H1 (cell line): ENCODE results near the gene UBR3. TPM values are rescaled to one million over a fixed set of nuclear protein-coding genes. Genes with fewer than 3 reads are reported as not detected.

Experiments
- CTCF ChIA-PET: fragments of 300-600 bp; sonication (Branson Sonifier 250); formaldehyde crosslinking; loops from one replicate; lab custom pipeline; 2021; ENCODE audit not compliant: partially characterized antibody; lab: Charles Lee
- POLR2A ChIA-PET: fragments of 300-600 bp; sonication (Branson Sonifier 250); formaldehyde crosslinking; loops from one replicate; lab custom pipeline; 2021; ENCODE audit warnings: inconsistent platforms; ENCODE audit not compliant: partially characterized antibody; lab: Charles Lee
- DNase-seq, 2 experiments: peaks; one replicate each; pipeline versions ENCODE4 v3.0.0 to v3.0.0-alpha.2; 2010 to 2022; ENCODE audit warnings: low spot score in 2 of 2, low read depth in 1 of 2, mixed read lengths in 1 of 2
- FAIRE-seq: peaks from 2 replicates; lab custom pipeline; 2011; peaks lifted over from hg19 to GRCh38; lab: Jason Lieb, UNC
- H2AFZ ChIP-seq: 2 replicates; pipeline ENCODE4 v1.8.1; 2012; ENCODE audit warnings: low read length, inconsistent platforms
- H2AK5ac ChIP-seq: 2 replicates; pipeline ENCODE4 v1.6.1; 2013; ENCODE audit warnings: low read depth, low read length
- H2BK120ac ChIP-seq: replicated peaks from 2 replicates; pipeline ENCODE3; 2013; ENCODE audit warnings: low read depth, low read length, inconsistent platforms
- H2BK12ac ChIP-seq: 2 replicates; pipeline ENCODE4 v1.6.1; 2013; ENCODE audit warnings: low read depth, low read length
- H2BK15ac ChIP-seq: 2 replicates; pipeline ENCODE4 v1.6.1; 2013; ENCODE audit warnings: low read length
- H2BK20ac ChIP-seq: 2 replicates; pipeline ENCODE4 v1.6.1; 2013; ENCODE audit warnings: low read length
- H2BK5ac ChIP-seq: 2 replicates; pipeline ENCODE4 v1.6.1; 2013; ENCODE audit warnings: low read depth, low read length
- H3K14ac ChIP-seq: 2 replicates; pipeline ENCODE4 v1.6.1; 2013; ENCODE audit warnings: inconsistent platforms; ENCODE audit not compliant: insufficient read length
- H3K18ac ChIP-seq: 2 replicates; pipeline ENCODE4 v1.6.1; 2013; ENCODE audit warnings: low read length; ENCODE audit errors: extremely low read depth
- H3K23ac ChIP-seq: 2 replicates; pipeline ENCODE4 v1.6.1; 2013; ENCODE audit warnings: inconsistent platforms; ENCODE audit not compliant: insufficient read length
- H3K23me2 ChIP-seq: 2 replicates; pipeline ENCODE4 v1.6.1; 2013; ENCODE audit warnings: low read depth, low read length
- H3K27ac ChIP-seq: 2 replicates; pipeline ENCODE4 v1.6.1; 2011; ENCODE audit warnings: low read depth, low read length, inconsistent platforms
- H3K27me3 ChIP-seq, 4 experiments: replicated peaks in 1 of 4; 1 replicate in 1 of 4; 2 replicates in 3 of 4; pipeline versions ENCODE4 v1.6.1 to v1.8.1; 2011 to 2013; ENCODE audit warnings: low read length in 3 of 4, mild to moderate bottlenecking in 3 of 4, inconsistent platforms in 2 of 4, mixed read lengths in 2 of 4, moderate library complexity in 1 of 4; ENCODE audit not compliant: control insufficient read depth in 3 of 4, insufficient read depth in 3 of 4; ENCODE audit errors: extremely low read depth in 1 of 4
- H3K36me3 ChIP-seq, 4 experiments: 2 replicates each; pipeline versions ENCODE4 v1.6.1 to v1.8.1; 2011 to 2013; ENCODE audit warnings: mild to moderate bottlenecking in 4 of 4, low read length in 3 of 4, moderate library complexity in 2 of 4, control low read depth in 1 of 4, inconsistent platforms in 1 of 4; ENCODE audit not compliant: insufficient read depth in 4 of 4, control insufficient read depth in 2 of 4
- H3K4ac ChIP-seq: replicated peaks from 2 replicates; pipeline ENCODE3; 2013; ENCODE audit warnings: low read length, low read depth, mixed read lengths, inconsistent platforms; ENCODE audit not compliant: insufficient read length
- H3K4me1 ChIP-seq, 4 experiments: replicated peaks in 1 of 4; 1 replicate in 1 of 4; 2 replicates in 3 of 4; pipeline versions ENCODE4 v1.6.1 to v1.8.1; 2011 to 2013; ENCODE audit warnings: low read length in 3 of 4, inconsistent platforms in 2 of 4, mixed read lengths in 1 of 4; ENCODE audit not compliant: insufficient read depth in 4 of 4, control insufficient read depth in 3 of 4
- H3K4me2 ChIP-seq, 2 experiments: 2 replicates each; pipeline versions ENCODE4 v1.6.1 to v1.8.1; 2011 to 2013; ENCODE audit warnings: low read depth in 2 of 2, low read length in 2 of 2, control low read depth in 1 of 2, inconsistent platforms in 1 of 2, mild to moderate bottlenecking in 1 of 2; ENCODE audit not compliant: insufficient read depth in 1 of 2
- H3K4me3 ChIP-seq, 4 experiments: fragments of 200-600, 300-600 bp in 1 of 4; sonication (generic), shearing (Covaris generic), sonication (Bioruptor Twin) in 1 of 4; 2 replicates each; pipeline versions ENCODE4 v1.5.1 to v1.8.1; 2011 to 2016; ENCODE audit warnings: low read length in 4 of 4, low read depth in 3 of 4, control low read depth in 2 of 4, inconsistent platforms in 2 of 4, mild to moderate bottlenecking in 2 of 4, mixed read lengths in 1 of 4, moderate library complexity in 1 of 4; ENCODE audit not compliant: insufficient read depth in 2 of 4; ENCODE audit errors: extremely low read depth in 1 of 4
- H3K56ac ChIP-seq: replicated peaks from 2 replicates; pipeline ENCODE3; 2013; ENCODE audit warnings: low read depth, mild to moderate bottlenecking, mixed read lengths, low read length, inconsistent platforms; ENCODE audit not compliant: insufficient read length
- H3K79me1 ChIP-seq: 2 replicates; pipeline ENCODE4 v1.6.1; 2013; ENCODE audit warnings: low read depth, low read length, control low read depth
- H3K79me2 ChIP-seq, 2 experiments: 2 replicates each; pipeline versions ENCODE4 v1.6.1 to v1.8.1; 2012 to 2013; ENCODE audit warnings: low read length in 2 of 2, mild to moderate bottlenecking in 2 of 2, inconsistent platforms in 1 of 2; ENCODE audit not compliant: insufficient read depth in 2 of 2, control insufficient read depth in 1 of 2
- H3K9ac ChIP-seq, 4 experiments: replicated peaks in 1 of 4; 1 replicate in 1 of 4; 2 replicates in 3 of 4; pipeline versions ENCODE4 v1.6.1 to v1.8.1; 2011 to 2013; ENCODE audit warnings: low read depth in 3 of 4, low read length in 3 of 4, control low read depth in 2 of 4, mild to moderate bottlenecking in 2 of 4, moderate library complexity in 2 of 4, inconsistent platforms in 1 of 4; ENCODE audit errors: extremely low read depth in 1 of 4
- H3K9me3 ChIP-seq, 2 experiments: 2 replicates each; pipeline versions ENCODE4 v1.6.1 to v1.8.1; 2012 to 2013; ENCODE audit warnings: mild to moderate bottlenecking in 2 of 2, moderate library complexity in 2 of 2, control low read depth in 1 of 2, inconsistent platforms in 1 of 2, low read depth in 1 of 2, low read length in 1 of 2, mixed read lengths in 1 of 2; ENCODE audit not compliant: insufficient read depth in 2 of 2
- H4K20me1 ChIP-seq, 2 experiments: replicated peaks in 1 of 2; 2 replicates each; pipeline versions ENCODE3 to v1.8.1; 2011 to 2013; ENCODE audit warnings: inconsistent platforms in 2 of 2, low read length in 2 of 2, mild to moderate bottlenecking in 1 of 2; ENCODE audit not compliant: insufficient read depth in 2 of 2, control insufficient read depth in 1 of 2
- H4K5ac ChIP-seq: 2 replicates; pipeline ENCODE4 v1.6.1; 2013; ENCODE audit warnings: low read length, low read depth, mixed read lengths, inconsistent platforms; ENCODE audit not compliant: insufficient read length
- H4K8ac ChIP-seq: 2 replicates; pipeline ENCODE4 v1.8.0; 2013; ENCODE audit warnings: mild to moderate bottlenecking, moderate library complexity, low read length, inconsistent platforms; ENCODE audit not compliant: insufficient read depth; ENCODE audit errors: extremely low read depth
- H4K91ac ChIP-seq: replicated peaks from 2 replicates; pipeline ENCODE3; 2013; ENCODE audit warnings: low read length, mixed read lengths, inconsistent platforms; ENCODE audit not compliant: insufficient read length
- BRCA1 ChIP-seq: IDR thresholded peaks from 2 replicates; pipeline ENCODE4 v1.6.1; 2012; ENCODE audit warnings: low read depth, low read length, improper control_type of control experiment
- CBX8 ChIP-seq: fragments of 300-800, 300-1000 bp; sonication (generic); IDR thresholded peaks from 2 replicates; pipeline ENCODE4 v1.7.1; 2016; ENCODE audit warnings: low read depth, low read length, borderline replicate concordance
- CHD2 ChIP-seq: IDR thresholded peaks from 2 replicates; pipeline ENCODE4 v1.6.1; 2012; ENCODE audit warnings: low read length, improper control_type of control experiment
- EP300 ChIP-seq, 2 experiments: IDR thresholded peaks; 1 replicate in 1 of 2; 2 replicates in 1 of 2; pipeline ENCODE4 v1.6.1; 2011 to 2012; ENCODE audit warnings: low read depth in 2 of 2, low read length in 2 of 2, mild to moderate bottlenecking in 2 of 2, borderline replicate concordance in 1 of 2, inconsistent platforms in 1 of 2, moderate library complexity in 1 of 2
- KDM4A ChIP-seq: IDR thresholded peaks from one replicate; pipeline ENCODE4 v1.7.1; 2012; ENCODE audit warnings: low read depth, mild to moderate bottlenecking, moderate library complexity, low read length, inconsistent platforms; ENCODE audit not compliant: severe bottlenecking
- NRF1 ChIP-seq: IDR thresholded peaks from 2 replicates; pipeline ENCODE4 v1.6.1; 2011; ENCODE audit warnings: mild to moderate bottlenecking, low read depth, low read length, improper control_type of control experiment
- YY1 ChIP-seq: IDR thresholded peaks from 2 replicates; pipeline ENCODE4 v1.6.1; 2011; ENCODE audit warnings: low read depth, mild to moderate bottlenecking, low read length
- WGBS, 2 experiments: shearing (Covaris generic) in 1 of 2; methylation state at CpG; one replicate each; pipeline versions ENCODE4 v1.1.6 to v1.1.7; 2013 to 2015; ENCODE audit warnings: low lambda C conversion rate in 2 of 2, mixed read lengths in 2 of 2, inconsistent platforms in 1 of 2, low coverage in 1 of 2, missing lambda C conversion rate in 1 of 2; ENCODE audit not compliant: insufficient replicate concordance in 2 of 2, insufficient coverage in 1 of 2, insufficient read length in 1 of 2; ENCODE audit errors: extremely low coverage in 1 of 2, missing lambda C conversion rate in 1 of 2; 5-methylcytosine and 5-hydroxymethylcytosine counted together
- polyA plus RNA-seq, 7 experiments: library from polyadenylated mRNA; depleted of rRNA in 3 of 7; stranded (reverse) in 5 of 7; unstranded in 2 of 7; fragments of >200 nt in 5 of 7; fragments of 200-250 nt in 2 of 7; gene quantifications; 1 replicate in 5 of 7; 2 replicates in 1 of 7; 4 replicates in 1 of 7; pipeline versions ENCODE4 v1.2.1 to v1.2.3, GENCODE V29; 2011 to 2013; ENCODE audit warnings: missing spikeins in 2 of 7, mixed read lengths in 2 of 7
- total RNA-seq: library from RNA; stranded (reverse); fragmentation: NEBNext Ultra II Directional; extraction: Animal tissue kit (Norgen Biotek cat#: 25700); gene quantifications from 2 replicates; pipeline ENCODE4 v1.2.1, GENCODE V29; 2021

The UBR3 gene
- total and polyA plus RNA-seq, 2 of the 8 experiments (the other 6 are each of a cell fraction or from before 2014, with no cell fraction given), result 3.7 to 17.7 TPM

- H4K8ac ChIP-seq, result no peak overlapping the region
- H2BK15ac ChIP-seq, result no peak overlapping the region
- FAIRE-seq (no peak), DNase-seq (no peak)
- no peak overlapping the region for H3K4me2 ChIP-seq
- H3K4me1 ChIP-seq, result no peaks in the 10 kb centered on the region
- no peak overlapping the region for H3K4ac ChIP-seq
- H2AK5ac ChIP-seq, result no peak overlapping the region
- no peak overlapping the region for H3K14ac ChIP-seq
- H3K23me2 ChIP-seq, result no peaks in the 10 kb centered on the region
- H2BK5ac ChIP-seq, result no peak overlapping the region
- H3K9me3 ChIP-seq, result no peaks in the 10 kb centered on the region
- no peak overlapping the region for H3K23ac ChIP-seq
- H4K91ac ChIP-seq, result no peak overlapping the region
- no peak overlapping the region for H2BK120ac ChIP-seq
- no peak overlapping the region for H4K5ac ChIP-seq
- H3K36me3 ChIP-seq, result peaks cover 0 to 3% (median 0%) of the 10 kb centered on the region in 4 experiments; a peak in 1 of 8 replicates
- H3K79me1 ChIP-seq, result no peaks in the 10 kb centered on the region
- TF ChIP-seq YY1, result no peak
- no peak for TF ChIP-seq EP300 (IDR thresholded peaks at IDR 0.05; ENCODE audit: borderline replicate concordance in 1 of 2, low read depth in 2 of 2, low read length in 2 of 2)
- TF ChIP-seq BRCA1, result no peak
- no peak for TF ChIP-seq NRF1
- no peak for TF ChIP-seq KDM4A
- TF ChIP-seq CBX8, result no peak
- TF ChIP-seq CHD2, result no peak
- no peak overlapping the region for H2BK12ac ChIP-seq
- no peak overlapping the region for H3K27ac ChIP-seq
- H4K20me1 ChIP-seq, result no peaks in the 10 kb centered on the region
- no peaks in the 10 kb centered on the region for H3K27me3 ChIP-seq
- POLR2A ChIA-PET, result interaction anchor here (1.5 kb wide), 1 partner anchor 17 kb away, joined by 3 read pairs; no protein-coding TSS in a partner anchor
- no peak overlapping the region for H2BK20ac ChIP-seq
- CTCF ChIA-PET, result interaction anchor here (0.9 kb wide), 1 partner anchor 20 kb away, joined by 3 read pairs; the partner anchor contains the start of gene METTL5
- no peak overlapping the region for H3K56ac ChIP-seq
- H3K79me2 ChIP-seq, result peaks cover 0 to 22% of the 10 kb centered on the region in 2 experiments; a peak in 1 of 4 replicates
- H3K4me3 ChIP-seq, result no peak overlapping the region
- no peak overlapping the region for H3K9ac ChIP-seq
- H2AFZ ChIP-seq, result no peak overlapping the region
- WGBS, 2 experiments, result 100% methylated on average over 2 of the region's 2 CpGs; no CpG with 5 or more reads in 1 of the 2 experiments
- H3K18ac ChIP-seq, result no peak overlapping the region
Observed at GRCh38 chr2:169845016-169845415, 17.8 kb downstream of the UBR3 start.
